ENCODE results near the gene KLHL13. TPM values are rescaled to one million over a fixed set of nuclear protein-coding genes. Genes with fewer than 3 reads are reported as not detected.
"Not testable (repeated sequence)": the region's sequence is repeated elsewhere in the genome, so short reads cannot be mapped to it uniquely, and the experiment has no call there.

Gene KLHL13
- total and polyA plus RNA-seq, 4 donors, result 0.47 to 7.9 (median 2.4) TPM

DNA sequence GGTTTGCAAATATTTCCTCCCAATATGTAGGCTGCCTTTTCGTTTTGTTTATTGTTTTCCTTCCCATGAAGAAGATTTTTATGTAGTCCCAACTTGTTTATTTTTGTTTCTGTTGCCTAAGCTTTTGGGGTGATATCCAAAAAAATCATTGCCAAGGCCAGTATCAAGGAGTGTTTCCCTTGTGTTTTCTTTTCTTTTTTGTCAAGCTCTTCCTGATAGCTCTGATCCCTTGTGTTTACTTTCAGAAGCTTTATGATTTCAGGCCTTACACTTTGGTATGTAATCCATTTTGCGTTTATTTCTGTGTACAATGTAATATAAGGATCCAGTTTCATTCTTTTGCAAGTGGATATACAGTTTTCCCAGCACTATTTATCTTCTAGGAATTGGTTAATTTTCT lies 93.9 kb downstream of the KLHL13 start:
- H3K27me3 ChIP-seq (ENCODE audit: control insufficient read depth in 3 of 3, insufficient read depth in 3 of 3, low read length in 2 of 3), result no peaks in the 10 kb centered on the region

DNA sequence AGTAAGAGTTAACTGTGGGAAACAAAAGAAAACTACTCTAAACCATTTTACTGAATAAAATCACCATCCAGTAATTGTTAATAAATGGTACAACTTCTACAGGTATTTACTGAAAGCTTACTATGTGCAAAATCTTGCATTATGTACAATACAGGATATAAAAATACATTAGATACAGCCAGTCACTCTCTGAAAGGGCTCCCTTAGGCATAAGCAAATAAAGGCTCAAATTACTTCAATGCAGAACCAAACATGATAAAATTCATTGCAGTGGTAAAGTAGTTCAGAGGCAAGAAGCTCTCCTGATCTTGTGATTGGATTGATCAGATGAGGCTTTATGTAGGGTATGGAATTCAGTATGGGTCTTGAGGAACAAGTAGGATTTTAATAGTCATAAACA lies 100.2 kb downstream of the KLHL13 start:
- no peak for ATAC-seq (ENCODE audit: insufficient read depth, low FRiP score)
- no peak overlapping the region for H3K27ac ChIP-seq (ENCODE audit: low read depth in 1 of 2, low read length in 1 of 2)
- H3K27me3 ChIP-seq (ENCODE audit: control insufficient read depth in 3 of 3, insufficient read depth in 3 of 3, low read length in 2 of 3), result no peaks in the 10 kb centered on the region

More for the DNA sequence above, 93.9 kb downstream of the KLHL13 start:
- Histone ChIP-seq H3K9ac (ENCODE audit: insufficient read depth in 1 of 2, low read length in 2 of 2) (no peak overlapping the region), H3K9me3 (ENCODE audit: control insufficient read depth in 4 of 4, insufficient read depth in 3 of 4, low read length in 3 of 4) (no peaks in the 10 kb centered on the region), H3K27ac (ENCODE audit: low read depth in 1 of 2, low read length in 1 of 2) (no peak overlapping the region), H3K4me1 (ENCODE audit: control insufficient read depth in 5 of 5, insufficient read depth in 5 of 5, low read length in 5 of 5) (no peaks in the 10 kb centered on the region), H3K36me3 (ENCODE audit: control insufficient read depth in 4 of 4, insufficient read depth in 4 of 4, low read length in 4 of 4) (no peaks in the 10 kb centered on the region), H3K4me3 (no peak overlapping the region)
- TF ChIP-seq, protein P1, sequence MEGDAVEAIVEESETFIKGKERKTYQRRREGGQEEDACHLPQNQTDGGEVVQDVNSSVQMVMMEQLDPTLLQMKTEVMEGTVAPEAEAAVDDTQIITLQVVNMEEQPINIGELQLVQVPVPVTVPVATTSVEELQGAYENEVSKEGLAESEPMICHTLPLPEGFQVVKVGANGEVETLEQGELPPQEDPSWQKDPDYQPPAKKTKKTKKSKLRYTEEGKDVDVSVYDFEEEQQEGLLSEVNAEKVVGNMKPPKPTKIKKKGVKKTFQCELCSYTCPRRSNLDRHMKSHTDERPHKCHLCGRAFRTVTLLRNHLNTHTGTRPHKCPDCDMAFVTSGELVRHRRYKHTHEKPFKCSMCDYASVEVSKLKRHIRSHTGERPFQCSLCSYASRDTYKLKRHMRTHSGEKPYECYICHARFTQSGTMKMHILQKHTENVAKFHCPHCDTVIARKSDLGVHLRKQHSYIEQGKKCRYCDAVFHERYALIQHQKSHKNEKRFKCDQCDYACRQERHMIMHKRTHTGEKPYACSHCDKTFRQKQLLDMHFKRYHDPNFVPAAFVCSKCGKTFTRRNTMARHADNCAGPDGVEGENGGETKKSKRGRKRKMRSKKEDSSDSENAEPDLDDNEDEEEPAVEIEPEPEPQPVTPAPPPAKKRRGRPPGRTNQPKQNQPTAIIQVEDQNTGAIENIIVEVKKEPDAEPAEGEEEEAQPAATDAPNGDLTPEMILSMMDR (IDR thresholded peaks at IDR 0.05; ENCODE audit: control extremely low read depth, extremely low read depth), result no peak
- WGBS, 2 donors, result 35 to 73% methylated on average over 2 of the region's 2 CpGs
- no peak for ATAC-seq (ENCODE audit: insufficient read depth, low FRiP score)
- no peak for DNase-seq

DNA sequence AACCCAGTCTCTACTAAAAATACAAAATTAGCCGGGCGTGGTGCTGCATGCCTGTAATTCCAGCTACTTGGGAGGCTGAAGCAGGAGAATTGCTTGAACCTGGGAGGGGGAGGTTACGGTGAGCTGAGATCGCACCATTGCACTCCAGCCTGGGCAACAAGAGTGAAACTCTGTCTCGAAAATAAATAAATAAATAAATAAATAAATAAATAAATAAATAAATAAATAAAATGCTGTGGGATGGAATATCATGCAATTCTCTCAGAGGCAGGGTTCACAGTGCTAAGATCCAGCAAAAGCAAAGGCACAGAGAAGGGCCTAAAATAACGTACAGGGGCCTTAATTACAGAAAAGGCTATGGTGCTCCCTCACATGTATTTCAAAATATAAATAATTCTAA lies 114.2 kb downstream of the KLHL13 start:
- H3K4me1 ChIP-seq (ENCODE audit: control insufficient read depth in 5 of 5, insufficient read depth in 5 of 5, low read length in 5 of 5); H3K27ac ChIP-seq (ENCODE audit: low read depth in 1 of 2, low read length in 1 of 2); H3K36me3 ChIP-seq (ENCODE audit: control insufficient read depth in 4 of 4, insufficient read depth in 4 of 4, low read length in 4 of 4); H3K9ac ChIP-seq (ENCODE audit: insufficient read depth in 1 of 2, low read length in 2 of 2); H3K27me3 ChIP-seq (ENCODE audit: control insufficient read depth in 3 of 3, insufficient read depth in 3 of 3, low read length in 2 of 3); ATAC-seq (ENCODE audit: insufficient read depth, low FRiP score); H3K4me3 ChIP-seq; H3K9me3 ChIP-seq (ENCODE audit: control insufficient read depth in 4 of 4, insufficient read depth in 3 of 4, low read length in 3 of 4); DNase-seq: not testable (repeated sequence)
- WGBS, 2 donors, result 90 to 96% methylated on average over 6 of the region's 6 CpGs

More for the DNA sequence above, 100.2 kb downstream of the KLHL13 start:
- Histone ChIP-seq H3K4me1 (ENCODE audit: control insufficient read depth in 5 of 5, insufficient read depth in 5 of 5, low read length in 5 of 5) (no peaks in the 10 kb centered on the region), H3K9me3 (ENCODE audit: control insufficient read depth in 4 of 4, insufficient read depth in 3 of 4, low read length in 3 of 4) (no peaks in the 10 kb centered on the region), H3K36me3 (ENCODE audit: control insufficient read depth in 4 of 4, insufficient read depth in 4 of 4, low read length in 4 of 4) (no peaks in the 10 kb centered on the region), H3K9ac (ENCODE audit: insufficient read depth in 1 of 2, low read length in 2 of 2) (no peak overlapping the region), H3K4me3 (no peak overlapping the region)
- TF ChIP-seq, protein P1 (IDR thresholded peaks at IDR 0.05; ENCODE audit: control extremely low read depth, extremely low read depth), result no peak
- no peak for DNase-seq

DNA sequence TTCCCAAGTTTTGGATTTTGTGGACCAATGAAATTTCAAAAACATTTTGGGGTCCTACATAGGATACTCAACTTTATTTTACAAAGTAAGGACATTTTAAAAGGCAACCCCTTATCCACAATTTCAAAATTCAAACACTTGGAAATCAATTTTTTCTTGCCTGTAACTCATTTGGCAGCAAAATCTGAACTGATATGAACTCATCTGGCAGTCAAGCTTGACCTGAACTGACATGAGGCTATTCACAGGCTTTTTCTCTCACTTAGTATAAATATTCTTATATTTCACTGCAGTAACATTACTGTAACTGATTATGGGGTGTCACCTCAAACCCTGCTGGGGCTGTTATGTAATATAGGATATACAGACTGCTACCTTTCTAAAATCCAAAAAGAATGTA lies 116.1 kb downstream of the KLHL13 start:
- ATAC-seq (ENCODE audit: insufficient read depth, low FRiP score) (no peak), DNase-seq (no peak)
- no peak overlapping the region for H3K27ac ChIP-seq (ENCODE audit: low read depth in 1 of 2, low read length in 1 of 2)
- no peaks in the 10 kb centered on the region for H3K4me1 ChIP-seq (ENCODE audit: control insufficient read depth in 5 of 5, insufficient read depth in 5 of 5, low read length in 5 of 5)
- TF ChIP-seq, protein P1 (IDR thresholded peaks at IDR 0.05; ENCODE audit: control extremely low read depth, extremely low read depth), result no peak
- no peaks in the 10 kb centered on the region for H3K36me3 ChIP-seq (ENCODE audit: control insufficient read depth in 4 of 4, insufficient read depth in 4 of 4, low read length in 4 of 4)
- no peaks in the 10 kb centered on the region for H3K27me3 ChIP-seq (ENCODE audit: control insufficient read depth in 3 of 3, insufficient read depth in 3 of 3, low read length in 2 of 3)
- no peak overlapping the region for H3K4me3 ChIP-seq
- H3K9ac ChIP-seq (ENCODE audit: insufficient read depth in 1 of 2, low read length in 2 of 2), result no peak overlapping the region
- H3K9me3 ChIP-seq (ENCODE audit: control insufficient read depth in 4 of 4, insufficient read depth in 3 of 4, low read length in 3 of 4), result peaks cover 0 to 2% (median 0%) of the 10 kb centered on the region in 4 donors
